Smooth muscle cell (in vitro differentiated cells): Measurements from ENCODE around the gene PLA2G4B. TPM values are rescaled to one million over a fixed set of nuclear protein-coding genes. Genes with fewer than 3 reads are reported as not detected.

Experiments
- DNase-seq: peaks from one replicate; lab custom pipeline; 2025; ENCODE audit not compliant: unreplicated experiment; lab: John Stamatoyannopoulos, UW
- H2AFZ ChIP-seq: fragments of 200-600 bp; sonication (generic); 2 replicates; pipeline ENCODE4 v1.6.0; 2016; ENCODE audit warnings: antibody characterized with exemption, low read depth, mild to moderate bottlenecking
- H3F3A ChIP-seq: fragments of 200-600 bp; sonication (generic); 2 replicates; pipeline ENCODE4 v1.6.0; 2017; ENCODE audit warnings: antibody characterized with exemption, low read depth
- H3K27ac ChIP-seq: fragments of 200-600 bp; sonication (generic); 2 replicates; pipeline ENCODE4 v1.5.1; 2016; ENCODE audit warnings: low read depth, mild to moderate bottlenecking
- H3K27me3 ChIP-seq: fragments of 200-600 bp; sonication (generic); 2 replicates; pipeline ENCODE4 v1.6.1; 2016; ENCODE audit warnings: low read depth, mild to moderate bottlenecking
- H3K36me3 ChIP-seq: fragments of 200-600 bp; sonication (generic); 2 replicates; pipeline ENCODE4 v1.5.1; 2016; ENCODE audit warnings: low read depth
- H3K4me1 ChIP-seq: fragments of 200-600 bp; sonication (generic); 2 replicates; pipeline ENCODE4 v1.5.1; 2016; ENCODE audit warnings: low read depth
- H3K4me2 ChIP-seq: fragments of 200-600 bp; sonication (generic); 2 replicates; pipeline ENCODE4 v1.6.0; 2016; ENCODE audit warnings: mild to moderate bottlenecking
- H3K4me3 ChIP-seq: fragments of 200-600 bp; sonication (generic); 2 replicates; pipeline ENCODE4 v1.5.1; 2016; ENCODE audit warnings: mild to moderate bottlenecking
- H3K79me2 ChIP-seq: fragments of 200-600 bp; sonication (generic); 2 replicates; pipeline ENCODE4 v1.6.0; 2016; ENCODE audit warnings: low read depth, mild to moderate bottlenecking
- H3K9ac ChIP-seq: fragments of 200-600 bp; sonication (generic); 2 replicates; pipeline ENCODE4 v1.6.0; 2016; ENCODE audit warnings: low read depth
- H3K9me3 ChIP-seq: fragments of 200-600 bp; sonication (generic); replicated peaks from 2 replicates; pipeline ENCODE4 v1.5.1; 2016; ENCODE audit warnings: low read depth
- H4K20me1 ChIP-seq: fragments of 200-600 bp; sonication (generic); 2 replicates; pipeline ENCODE4 v1.6.0; 2016; ENCODE audit warnings: low read depth
- CTCF ChIP-seq: fragments of 200-600 bp; sonication (generic); IDR thresholded peaks from 2 replicates; pipeline ENCODE4 v1.5.1; 2017; ENCODE audit warnings: borderline replicate concordance, mild to moderate bottlenecking, antibody characterized with exemption; ENCODE audit not compliant: insufficient read depth, poor library complexity, severe bottlenecking
- WGBS: methylation state at CpG from one replicate; pipeline ENCODE4 v1.1.7; 2016; ENCODE audit warnings: low lambda C conversion rate; 5-methylcytosine and 5-hydroxymethylcytosine counted together
- polyA plus RNA-seq: library from polyadenylated mRNA; unstranded; fragments of >200 nt; fragmentation: Nextera tagmentation; extraction: Ambion mirVana; gene quantifications from 2 replicates; pipeline ENCODE4 v1.2.1, GENCODE V29; 2016
- total RNA-seq: library from RNA; depleted of rRNA; stranded (reverse); fragments of >200 nt; gene quantifications from 2 replicates; pipeline ENCODE4 v1.2.3, GENCODE V29; 2014

PLA2G4B gene
- total and polyA plus RNA-seq, 2 experiments from 2014 or later = 2.2 to 4.2 TPM

DNA sequence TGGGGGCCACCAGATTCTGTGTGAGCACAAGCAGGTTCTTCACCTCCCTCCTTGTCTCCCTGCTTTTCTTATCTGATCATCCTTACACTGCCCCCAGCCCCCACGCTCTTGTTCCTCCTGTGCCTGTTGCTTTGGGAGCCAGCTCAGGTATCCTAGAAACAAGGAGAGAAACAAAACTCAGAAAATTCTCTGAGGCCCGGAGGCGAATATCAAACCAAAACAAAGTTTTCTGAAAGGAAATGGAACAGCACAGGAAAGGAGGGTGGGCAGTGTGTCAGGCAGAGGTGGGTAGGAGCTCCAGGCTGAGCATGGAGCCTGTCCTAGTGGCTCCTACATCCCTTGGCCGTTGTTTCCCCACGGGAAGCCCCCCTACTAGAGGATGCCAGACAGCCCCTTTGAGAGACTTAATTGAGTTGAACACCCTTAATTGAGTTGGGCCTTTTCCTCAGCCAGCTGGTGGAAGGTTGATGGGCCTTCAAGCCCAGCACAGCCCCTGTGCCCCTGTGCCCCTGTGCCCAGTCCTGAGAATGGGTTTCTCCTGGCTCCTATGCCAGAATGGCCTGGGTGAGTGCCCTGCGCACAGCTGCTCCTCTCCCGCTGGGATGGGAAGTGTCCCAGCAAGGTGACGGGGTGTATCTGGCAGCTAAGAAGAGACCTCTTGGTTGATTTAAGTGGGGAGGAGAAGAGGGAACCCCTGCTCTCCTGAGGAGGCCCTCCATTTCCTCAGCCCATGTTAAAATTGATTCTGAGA is 33.6 kb upstream of the PLA2G4B start:
- Histone ChIP-seq H2AFZ (no peak overlapping the region), H3K27me3 (no peaks in the 10 kb centered on the region), H4K20me1 (peaks cover 10% of the 10 kb centered on the region), H3K4me3 (no peak overlapping the region), H3K9ac (no peak overlapping the region), H3K4me2 (no peak overlapping the region), H3K79me2 (peaks cover 6% of the 10 kb centered on the region), H3K36me3 (no peaks in the 10 kb centered on the region), H3K27ac (peak overlapping the region; percentile 72), H3F3A (no peaks in the 10 kb centered on the region), H3K9me3 (no peaks in the 10 kb centered on the region), H3K4me1 (no peaks in the 10 kb centered on the region)
- no peak for TF ChIP-seq CTCF
- DNase-seq = no peak
- WGBS = 91% methylated on average over 8 of the region's 8 CpGs

- TF ChIP-seq CTCF = no peak
- no peaks in the 10 kb centered on the region for H3F3A ChIP-seq
- peaks cover 10% of the 10 kb centered on the region for H4K20me1 ChIP-seq
- no peak overlapping the region for H3K4me3 ChIP-seq
- no peak overlapping the region for H3K9ac ChIP-seq
- no peak for DNase-seq
- no peaks in the 10 kb centered on the region for H3K9me3 ChIP-seq
- no peak overlapping the region for H3K4me2 ChIP-seq
- H3K79me2 ChIP-seq = peaks cover 6% of the 10 kb centered on the region
- peak overlapping the region; percentile 72 for H3K27ac ChIP-seq
- no peaks in the 10 kb centered on the region for H3K4me1 ChIP-seq
- WGBS = 79% methylated on average over 3 of the region's 3 CpGs
- no peak overlapping the region for H2AFZ ChIP-seq
- no peaks in the 10 kb centered on the region for H3K36me3 ChIP-seq
- H3K27me3 ChIP-seq = no peaks in the 10 kb centered on the region
Measured at GRCh38 chr15:41805711-41806110, 32.9 kb upstream of the PLA2G4B start.

- Histone ChIP-seq H3K36me3 (no peaks in the 10 kb centered on the region), H3K27ac (no peak overlapping the region), H3K9ac (no peak overlapping the region), H3K4me3 (no peak overlapping the region), H4K20me1 (peaks cover 15% of the 10 kb centered on the region), H3F3A (no peaks in the 10 kb centered on the region), H3K4me1 (no peaks in the 10 kb centered on the region), H3K9me3 (no peaks in the 10 kb centered on the region), H3K4me2 (no peak overlapping the region), H2AFZ (no peak overlapping the region), H3K27me3 (no peaks in the 10 kb centered on the region), H3K79me2 (peaks cover 6% of the 10 kb centered on the region)
- WGBS = 84% methylated on average over 10 of the region's 10 CpGs
- no peak for DNase-seq
- no peak for TF ChIP-seq CTCF
Measured at GRCh38 chr15:41806291-41807181, 32.1 kb upstream of the PLA2G4B start.
